ENCODE measurements around the gene EIF6.

GRCh38 chr20:35291654-35292503, 7.3 kb upstream of the EIF6 start, which contains the start of gene FAM83C:
- TF ChIP-seq CTCF (conservative IDR thresholded peaks at IDR 0.05; ENCODE audit: low read depth in 2 of 2) (no peak), POLR2AphosphoS5 (IDR thresholded peaks at IDR 0.05; ENCODE audit: low read depth) (no peak), CREB1 (CRISPR knock-in tag; IDR thresholded peaks at IDR 0.05; ENCODE audit: low read depth) (no peak), EZH2 (IDR thresholded peaks at IDR 0.05; ENCODE audit: low read depth, unreplicated experiment) (no peak), REST (IDR thresholded peaks at IDR 0.05; ENCODE audit: unreplicated experiment) (no peak), EZH2phosphoT487 (IDR thresholded peaks at IDR 0.05; ENCODE audit: unreplicated experiment) (no peak)
